HG02943 (cell line): Measurements from ENCODE around the gene GBF1.

Source experiments
- ATAC-seq: cut with Tn5 transposase; IDR thresholded peaks from one replicate; pipeline ENCODE4 v1.9.1; 2021; ENCODE audit warnings: mild to moderate bottlenecking, low read depth, moderate library complexity; ENCODE audit not compliant: unreplicated experiment

The GBF1 gene

DNA sequence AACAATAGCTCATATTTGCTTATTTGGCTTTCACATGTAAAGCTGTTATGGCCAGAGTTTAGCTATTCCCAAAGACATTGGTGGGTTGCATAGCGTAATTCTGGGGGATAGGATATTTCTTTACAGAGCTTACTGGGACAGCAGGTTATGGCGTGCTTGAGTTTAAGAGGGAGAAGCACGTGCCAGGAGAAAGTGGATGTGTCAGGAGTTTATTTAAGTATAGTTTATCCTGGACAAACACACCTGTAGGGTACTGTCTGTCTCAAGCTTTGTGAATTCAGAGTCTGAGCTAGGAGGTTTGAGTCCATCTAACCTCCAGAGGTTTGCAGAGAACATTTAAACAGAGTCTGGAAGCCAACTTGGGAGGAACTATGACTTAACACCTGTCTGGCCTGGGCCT is 21.3 kb downstream of the GBF1 start:
- no peak for ATAC-seq

DNA sequence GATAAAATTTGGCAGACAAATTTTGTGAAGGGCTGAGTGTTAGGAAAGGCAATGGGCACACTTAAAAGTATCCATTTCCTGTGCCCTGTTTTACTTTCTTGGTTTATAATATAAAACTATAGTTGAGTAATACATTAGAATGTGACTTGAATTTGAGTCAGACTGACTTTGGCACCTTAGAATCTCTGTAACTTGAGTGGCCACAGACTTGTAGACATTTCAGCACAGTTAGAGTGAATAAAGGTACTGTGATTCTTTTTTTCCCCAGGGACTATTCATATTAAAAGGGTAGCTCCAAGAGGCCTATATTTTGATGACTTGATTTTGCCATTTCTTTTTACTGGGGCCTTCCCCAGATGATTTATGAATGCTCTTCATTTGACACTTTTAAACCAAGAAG is 22.4 kb downstream of the GBF1 start:
- no peak for ATAC-seq

DNA sequence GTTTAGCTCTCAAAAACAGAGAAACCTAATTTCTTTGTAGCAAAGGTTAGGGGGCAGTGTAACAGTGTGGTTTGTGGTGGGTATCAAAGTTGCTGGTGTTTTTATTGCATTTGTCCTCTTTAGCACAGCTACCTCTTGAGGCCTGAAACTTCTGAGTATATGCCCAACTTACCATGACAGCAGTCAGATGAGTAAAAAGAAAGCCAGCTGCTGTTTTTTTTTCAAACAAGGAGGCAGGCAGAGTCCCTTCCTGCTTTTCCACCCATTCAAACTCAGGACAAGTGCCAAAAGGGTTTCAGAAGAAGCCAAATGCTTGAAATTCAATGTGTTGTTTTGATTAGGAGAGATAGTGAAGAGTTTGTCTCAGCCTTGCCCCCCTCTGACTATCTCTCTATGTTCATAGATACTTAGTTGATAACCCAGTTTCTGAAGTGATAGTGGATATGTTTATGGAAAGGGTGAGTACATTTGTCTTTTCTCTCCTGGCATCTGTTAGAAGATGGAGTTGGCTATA is 23.1 kb downstream of the GBF1 start:
- no peak for ATAC-seq

- no peak for ATAC-seq
Measured at GRCh38 chr10:102269017-102269416, 23.7 kb downstream of the GBF1 start.

DNA sequence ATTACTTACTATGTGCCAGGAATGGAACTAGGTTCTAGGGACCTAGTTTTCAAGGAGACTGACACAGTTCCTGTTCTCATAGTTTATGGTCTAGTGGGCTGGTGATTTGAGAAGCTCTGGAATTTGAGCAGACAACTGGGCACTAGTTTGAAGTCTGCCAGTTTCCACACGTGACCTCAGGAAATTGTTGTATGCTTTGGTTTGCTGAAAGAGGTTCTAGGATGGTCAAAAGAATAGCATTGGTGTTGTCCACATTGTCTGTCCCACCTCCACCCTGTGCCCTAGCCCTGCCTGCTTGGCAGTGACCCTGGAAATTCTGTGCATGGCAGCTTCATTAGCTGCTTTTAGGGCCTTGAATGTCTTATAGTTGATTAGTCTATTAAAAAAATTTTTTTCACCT is 28.7 kb downstream of the GBF1 start:
- no peak for ATAC-seq

GRCh38 chr10:102275343-102275742 is 30.0 kb downstream of the GBF1 start:
- ATAC-seq = no peak

- no peak for ATAC-seq
Measured at GRCh38 chr10:102279104-102279503, 33.8 kb downstream of the GBF1 start.

- no peak for ATAC-seq
Measured at GRCh38 chr10:102280397-102281101, 35.2 kb downstream of the GBF1 start.

GRCh38 chr10:102281102-102281487 is 35.8 kb downstream of the GBF1 start:
- no peak for ATAC-seq

DNA sequence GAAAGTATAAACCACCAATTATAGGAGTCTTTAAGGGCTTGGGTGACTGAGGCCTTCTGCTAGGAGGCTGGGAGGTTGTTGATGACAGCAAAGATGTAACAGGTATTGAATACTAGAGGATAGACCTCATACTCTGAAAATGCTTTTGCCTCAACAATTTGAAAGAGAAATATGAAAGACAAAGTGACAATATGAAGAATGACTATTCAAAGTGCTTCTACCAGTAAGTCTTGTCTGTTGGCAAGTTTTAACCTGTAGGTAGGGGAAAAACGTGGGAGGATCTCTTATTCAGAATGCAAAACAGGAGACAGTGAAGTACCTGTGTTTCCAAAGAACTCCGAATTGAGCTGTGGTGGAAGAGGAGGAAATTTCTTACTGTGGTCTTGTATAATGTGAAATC is 38.2 kb downstream of the GBF1 start:
- ATAC-seq = no peak

DNA sequence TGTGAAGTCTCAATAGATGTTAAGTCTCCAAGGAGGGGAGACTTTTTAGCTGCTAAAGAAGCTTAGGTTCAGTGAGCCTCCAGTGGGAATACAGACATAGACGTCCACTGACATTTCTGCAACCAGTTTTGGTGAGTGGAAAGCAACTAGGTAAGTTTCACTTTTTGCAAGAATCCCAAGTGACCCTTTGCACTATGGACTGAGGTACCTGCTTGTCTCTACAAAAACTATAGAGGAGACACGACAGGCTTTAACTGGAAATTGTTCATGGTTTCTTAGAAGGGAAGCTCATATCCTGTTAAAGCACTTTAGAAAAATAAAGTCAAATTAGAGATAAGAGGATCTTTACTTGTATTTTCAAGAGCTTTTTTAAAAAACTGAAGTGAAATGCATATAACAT is 38.6 kb downstream of the GBF1 start:
- no peak for ATAC-seq

- no peak for ATAC-seq
Measured at GRCh38 chr10:102284531-102284930, 39.2 kb downstream of the GBF1 start.

DNA sequence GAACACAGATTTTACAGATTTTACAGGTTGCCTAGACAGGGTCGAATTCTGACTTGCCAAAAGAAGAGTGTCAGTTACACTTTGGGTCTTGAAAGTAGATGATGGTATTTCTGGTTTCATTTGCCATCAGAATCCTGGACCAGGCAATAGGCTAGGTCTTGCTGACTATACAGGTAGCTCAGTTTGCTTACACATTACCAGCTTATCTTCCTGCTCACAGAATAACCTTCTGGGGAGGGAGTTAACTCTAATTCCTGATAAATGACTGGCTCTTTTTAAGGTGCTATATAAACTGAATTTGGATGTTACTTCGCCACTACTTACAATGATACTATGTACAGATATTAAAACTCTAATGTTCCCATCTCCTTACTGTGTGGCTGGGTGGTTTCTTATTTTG is 39.8 kb downstream of the GBF1 start:
- ATAC-seq = no peak

- no peak for ATAC-seq
Measured at GRCh38 chr10:102286216-102286615, 40.9 kb downstream of the GBF1 start.

- no peak for ATAC-seq
Measured at GRCh38 chr10:102287538-102287937, 42.2 kb downstream of the GBF1 start.

- no peak for ATAC-seq
Measured at GRCh38 chr10:102287991-102288390, 42.7 kb downstream of the GBF1 start.

DNA sequence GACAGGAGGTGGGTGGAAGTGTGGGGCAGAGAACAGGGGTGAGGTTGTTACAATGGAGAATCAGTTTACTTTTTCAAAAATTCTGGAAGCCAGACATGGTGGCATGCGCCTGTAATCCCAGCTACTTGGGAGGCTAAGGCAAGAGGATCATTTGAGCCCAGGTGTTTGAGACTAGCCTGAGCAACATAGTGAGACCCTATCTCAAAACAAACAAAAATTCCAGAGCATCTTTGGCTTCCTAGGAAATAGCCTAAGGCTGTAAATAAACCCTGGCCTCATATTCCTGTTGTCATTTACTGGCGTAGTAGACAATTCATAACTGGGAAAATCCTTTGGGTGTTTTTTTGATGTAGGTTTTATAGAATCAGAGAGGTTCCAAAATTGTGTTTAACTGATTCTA is 44.0 kb downstream of the GBF1 start:
- no peak for ATAC-seq

DNA sequence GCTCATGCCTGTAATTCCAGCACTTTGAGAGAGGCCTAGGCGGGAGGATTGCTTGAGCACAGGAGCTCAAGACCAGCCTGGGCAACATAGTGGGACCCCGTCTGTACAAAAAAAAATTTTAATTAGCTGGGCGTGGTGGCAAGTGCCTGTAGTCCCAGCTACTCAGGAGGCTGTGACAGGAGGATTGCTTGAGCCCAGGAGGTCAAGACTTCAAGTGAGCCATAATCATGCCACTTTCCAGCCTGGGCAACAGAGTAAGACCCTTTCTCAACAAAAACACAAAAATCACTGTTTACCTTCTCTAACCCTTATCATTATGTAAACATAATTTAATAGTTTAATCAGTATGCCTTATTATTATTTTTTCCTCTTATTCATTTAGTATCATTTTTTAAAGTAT is 44.5 kb downstream of the GBF1 start:
- no peak for ATAC-seq

- no peak for ATAC-seq
Measured at GRCh38 chr10:102291221-102291905, 46.0 kb downstream of the GBF1 start.

DNA sequence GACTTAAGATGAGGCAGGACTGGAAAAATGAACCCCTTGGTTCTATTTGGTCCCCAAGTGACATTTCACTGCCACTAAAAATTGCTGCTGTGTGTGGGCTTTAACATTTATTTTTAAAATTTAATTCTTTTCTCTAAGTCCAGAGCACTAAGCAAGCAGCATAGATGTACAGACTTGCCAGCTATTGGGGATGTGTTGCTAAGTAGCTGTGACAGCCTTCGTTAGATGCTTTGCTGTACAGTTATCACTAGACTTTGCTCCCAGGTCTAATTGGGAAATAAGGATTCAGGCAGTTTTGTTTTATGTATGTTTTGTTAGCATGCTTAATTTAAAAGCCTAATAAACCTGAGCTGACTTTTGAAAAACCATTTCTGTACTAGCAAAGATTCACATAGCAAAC is 51.8 kb downstream of the GBF1 start:
- no peak for ATAC-seq

DNA sequence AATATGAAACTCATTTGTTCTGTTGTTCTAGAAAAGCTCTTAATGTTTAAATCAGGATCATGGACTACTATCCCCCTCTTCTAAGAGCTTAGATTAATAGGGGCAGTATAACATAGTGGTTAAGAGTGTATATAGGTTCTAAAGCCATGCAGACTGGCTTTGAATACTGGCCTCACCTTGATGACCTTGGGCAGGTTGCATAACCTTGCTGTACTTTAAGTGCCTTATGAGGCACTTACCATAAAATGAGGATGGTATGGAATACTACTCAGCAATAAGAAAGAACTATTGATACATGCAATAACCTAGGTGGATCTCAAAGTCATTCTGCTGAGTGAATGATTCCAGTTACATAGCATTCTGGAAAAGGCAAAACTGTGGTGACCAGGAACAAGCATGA is 53.6 kb downstream of the GBF1 start:
- ATAC-seq = no peak

DNA sequence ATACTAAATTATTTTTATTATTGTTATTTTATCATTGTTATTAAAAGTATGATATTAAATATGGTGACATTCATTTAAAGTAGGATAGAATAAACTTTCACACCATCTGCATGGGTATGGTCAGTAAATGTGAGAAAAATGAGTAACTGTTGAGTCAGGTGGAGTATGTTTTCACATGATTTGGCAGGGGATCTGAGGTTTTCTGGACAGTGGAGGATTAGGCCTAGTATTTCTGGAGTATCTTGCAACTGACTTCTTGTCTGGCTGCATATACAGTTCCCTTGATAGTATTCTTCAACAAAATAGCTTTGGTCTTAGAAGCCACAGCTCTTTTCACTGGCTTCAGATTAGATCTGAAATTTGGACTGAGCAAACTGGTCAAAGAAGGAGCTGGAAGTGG is 54.5 kb downstream of the GBF1 start:
- no peak for ATAC-seq
